HEK293 (cell line): ENCODE data around the gene NAV3.

Source experiments
- CTCF ChIA-PET: fragments of 350-600 bp; formaldehyde crosslinking; extraction: SDS; loops from one replicate; lab custom pipeline; 2021; ENCODE audit warnings: antibody characterized with exemption; lab: Yijun Ruan, JAX
- POLR2A ChIA-PET: fragments of 300-600 bp; formaldehyde crosslinking; extraction: SDS; loops from one replicate; lab custom pipeline; 2020; ENCODE audit warnings: antibody characterized with exemption, inconsistent platforms; lab: Yijun Ruan, JAX
- H3K27ac ChIP-seq: fragments of 200-500 bp; sonication (Bioruptor generic); 2 replicates; pipeline ENCODE4 v1.5.1; 2014; ENCODE audit warnings: low read depth, low read length, control low read depth, inconsistent platforms; ENCODE audit errors: extremely low read depth
- H3K36me3 ChIP-seq, 2 experiments: fragments of 200-500 bp in 1 of 2; sonication (Bioruptor generic) in 1 of 2; 1 replicate in 1 of 2; 2 replicates in 1 of 2; pipeline ENCODE4 v1.5.1; 2014 to 2017; ENCODE audit warnings: inconsistent platforms in 2 of 2, low read length in 2 of 2; ENCODE audit not compliant: control insufficient read depth in 2 of 2, insufficient read depth in 1 of 2
- H3K4me1 ChIP-seq: fragments of 200-500 bp; sonication (Bioruptor generic); 2 replicates; pipeline ENCODE4 v1.5.1; 2014; ENCODE audit warnings: mild to moderate bottlenecking, low read length, inconsistent platforms; ENCODE audit not compliant: control insufficient read depth, insufficient read depth
- H3K4me3 ChIP-seq: 2 replicates; pipeline ENCODE4 v1.5.1; 2011; ENCODE audit warnings: low read depth, mild to moderate bottlenecking, control low read depth, low read length, moderate library complexity
- H3K9me3 ChIP-seq: fragments of 200-500 bp; sonication (Bioruptor generic); 2 replicates; pipeline ENCODE4 v1.5.1; 2014; ENCODE audit warnings: low read depth, low read length, inconsistent platforms; ENCODE audit not compliant: control insufficient read depth, insufficient read depth
- GLI4 ChIP-seq: fragments of 450-650 bp; formaldehyde crosslinking; IDR thresholded peaks from 2 replicates; pipeline ENCODE4 v1.5.1; 2016; ENCODE audit warnings: missing biosample characterization, missing genetic modification characterization
- REPIN1 ChIP-seq: fragments of 450-650 bp; formaldehyde crosslinking; IDR thresholded peaks from 2 replicates; pipeline ENCODE4 v1.5.1; 2017; ENCODE audit warnings: missing biosample characterization, missing genetic modification characterization, low read depth
- TCF7L2 ChIP-seq: IDR thresholded peaks from 2 replicates; pipeline ENCODE4 v1.6.1; 2011; ENCODE audit warnings: low read depth, mild to moderate bottlenecking, inconsistent platforms, low read length, moderate library complexity, borderline replicate concordance
- ZBTB48 ChIP-seq: fragments of 450-650 bp; formaldehyde crosslinking; IDR thresholded peaks from 2 replicates; pipeline ENCODE4 v1.5.1; 2016; ENCODE audit warnings: missing biosample characterization, missing genetic modification characterization
- ZFHX2 ChIP-seq: fragments of 450-650 bp; formaldehyde crosslinking; conservative IDR thresholded peaks from 2 replicates; pipeline ENCODE4 v1.5.1; 2016; ENCODE audit warnings: missing biosample characterization, missing genetic modification characterization
- ZNF112 ChIP-seq: fragments of 450-650 bp; formaldehyde crosslinking; IDR thresholded peaks from 2 replicates; pipeline ENCODE4 v1.5.0; 2017; ENCODE audit warnings: missing biosample characterization, missing genetic modification characterization
- ZNF37A ChIP-seq: fragments of 450-650 bp; IDR thresholded peaks from 2 replicates; pipeline ENCODE4 v1.5.1; 2018; ENCODE audit warnings: missing biosample characterization, missing genetic modification characterization
- ZNF549 ChIP-seq: fragments of 450-650 bp; IDR thresholded peaks from 2 replicates; pipeline ENCODE4 v1.5.1; 2018; ENCODE audit warnings: missing biosample characterization, missing genetic modification characterization, mild to moderate bottlenecking, inconsistent platforms, moderate library complexity
- ZNF664 ChIP-seq: fragments of 450-650 bp; formaldehyde crosslinking; IDR thresholded peaks from 2 replicates; pipeline ENCODE4 v1.5.1; 2016; ENCODE audit warnings: missing biosample characterization, missing genetic modification characterization
- TF ChIP-seq, protein P1 (sequence below): fragments of 450-650 bp; formaldehyde crosslinking; IDR thresholded peaks from 2 replicates; pipeline ENCODE4 v1.5.1; 2016; ENCODE audit warnings: missing biosample characterization, missing genetic modification characterization
- TF ChIP-seq, protein P2 (sequence below): fragments of 450-650 bp; formaldehyde crosslinking; conservative IDR thresholded peaks from 2 replicates; pipeline ENCODE4 v1.5.1; 2016; ENCODE audit warnings: low read depth, missing biosample characterization, missing genetic modification characterization
- TF ChIP-seq, protein P3 (sequence below): fragments of 450-650 bp; formaldehyde crosslinking; IDR thresholded peaks from 2 replicates; pipeline ENCODE4 v1.5.1; 2016; ENCODE audit warnings: missing biosample characterization, missing genetic modification characterization
- TF ChIP-seq, protein P4 (sequence below): fragments of 450-650 bp; formaldehyde crosslinking; IDR thresholded peaks from 2 replicates; pipeline ENCODE4 v1.5.1; 2016; ENCODE audit warnings: missing biosample characterization, missing genetic modification characterization
- TF ChIP-seq, protein P5 (sequence below): fragments of 450-650 bp; IDR thresholded peaks from 2 replicates; pipeline ENCODE4 v1.5.1; 2018; ENCODE audit warnings: missing biosample characterization, missing genetic modification characterization
- TF ChIP-seq, protein P6 (sequence below): fragments of 450-650 bp; formaldehyde crosslinking; IDR thresholded peaks from 2 replicates; pipeline ENCODE4 v1.5.1; 2016; ENCODE audit warnings: missing biosample characterization, missing genetic modification characterization

The NAV3 gene

DNA sequence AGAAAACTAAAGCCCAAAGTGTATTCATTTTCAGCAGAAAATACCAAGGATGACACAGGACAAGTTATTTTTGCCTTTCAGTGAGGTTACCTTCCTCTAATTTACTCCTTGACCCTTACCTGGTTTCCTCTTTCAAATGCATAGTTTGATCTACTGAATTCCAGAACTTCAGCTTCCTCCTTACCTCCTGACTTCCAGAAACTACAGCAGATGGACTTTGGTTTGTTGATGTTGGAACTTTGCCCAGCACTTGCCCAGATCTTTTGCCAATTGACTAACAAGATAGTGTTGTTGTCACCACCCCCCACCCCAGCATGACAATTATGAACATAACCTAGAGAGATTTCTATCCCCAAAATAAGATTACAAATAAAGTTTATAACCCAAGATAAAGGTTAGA is 63.2 kb downstream of the NAV3 start (continued):
- TF ChIP-seq, protein P1, sequence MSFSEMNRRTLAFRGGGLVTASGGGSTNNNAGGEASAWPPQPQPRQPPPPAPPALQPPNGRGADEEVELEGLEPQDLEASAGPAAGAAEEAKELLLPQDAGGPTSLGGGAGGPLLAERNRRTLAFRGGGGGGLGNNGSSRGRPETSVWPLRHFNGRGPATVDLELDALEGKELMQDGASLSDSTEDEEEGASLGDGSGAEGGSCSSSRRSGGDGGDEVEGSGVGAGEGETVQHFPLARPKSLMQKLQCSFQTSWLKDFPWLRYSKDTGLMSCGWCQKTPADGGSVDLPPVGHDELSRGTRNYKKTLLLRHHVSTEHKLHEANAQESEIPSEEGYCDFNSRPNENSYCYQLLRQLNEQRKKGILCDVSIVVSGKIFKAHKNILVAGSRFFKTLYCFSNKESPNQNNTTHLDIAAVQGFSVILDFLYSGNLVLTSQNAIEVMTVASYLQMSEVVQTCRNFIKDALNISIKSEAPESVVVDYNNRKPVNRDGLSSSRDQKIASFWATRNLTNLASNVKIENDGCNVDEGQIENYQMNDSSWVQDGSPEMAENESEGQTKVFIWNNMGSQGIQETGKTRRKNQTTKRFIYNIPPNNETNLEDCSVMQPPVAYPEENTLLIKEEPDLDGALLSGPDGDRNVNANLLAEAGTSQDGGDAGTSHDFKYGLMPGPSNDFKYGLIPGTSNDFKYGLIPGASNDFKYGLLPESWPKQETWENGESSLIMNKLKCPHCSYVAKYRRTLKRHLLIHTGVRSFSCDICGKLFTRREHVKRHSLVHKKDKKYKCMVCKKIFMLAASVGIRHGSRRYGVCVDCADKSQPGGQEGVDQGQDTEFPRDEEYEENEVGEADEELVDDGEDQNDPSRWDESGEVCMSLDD (tag by site-specific recombination): no peak
- no peak for TF ChIP-seq GLI4 (tag by site-specific recombination)
- no peak for TF ChIP-seq ZFHX2
- TF ChIP-seq, protein P2, sequence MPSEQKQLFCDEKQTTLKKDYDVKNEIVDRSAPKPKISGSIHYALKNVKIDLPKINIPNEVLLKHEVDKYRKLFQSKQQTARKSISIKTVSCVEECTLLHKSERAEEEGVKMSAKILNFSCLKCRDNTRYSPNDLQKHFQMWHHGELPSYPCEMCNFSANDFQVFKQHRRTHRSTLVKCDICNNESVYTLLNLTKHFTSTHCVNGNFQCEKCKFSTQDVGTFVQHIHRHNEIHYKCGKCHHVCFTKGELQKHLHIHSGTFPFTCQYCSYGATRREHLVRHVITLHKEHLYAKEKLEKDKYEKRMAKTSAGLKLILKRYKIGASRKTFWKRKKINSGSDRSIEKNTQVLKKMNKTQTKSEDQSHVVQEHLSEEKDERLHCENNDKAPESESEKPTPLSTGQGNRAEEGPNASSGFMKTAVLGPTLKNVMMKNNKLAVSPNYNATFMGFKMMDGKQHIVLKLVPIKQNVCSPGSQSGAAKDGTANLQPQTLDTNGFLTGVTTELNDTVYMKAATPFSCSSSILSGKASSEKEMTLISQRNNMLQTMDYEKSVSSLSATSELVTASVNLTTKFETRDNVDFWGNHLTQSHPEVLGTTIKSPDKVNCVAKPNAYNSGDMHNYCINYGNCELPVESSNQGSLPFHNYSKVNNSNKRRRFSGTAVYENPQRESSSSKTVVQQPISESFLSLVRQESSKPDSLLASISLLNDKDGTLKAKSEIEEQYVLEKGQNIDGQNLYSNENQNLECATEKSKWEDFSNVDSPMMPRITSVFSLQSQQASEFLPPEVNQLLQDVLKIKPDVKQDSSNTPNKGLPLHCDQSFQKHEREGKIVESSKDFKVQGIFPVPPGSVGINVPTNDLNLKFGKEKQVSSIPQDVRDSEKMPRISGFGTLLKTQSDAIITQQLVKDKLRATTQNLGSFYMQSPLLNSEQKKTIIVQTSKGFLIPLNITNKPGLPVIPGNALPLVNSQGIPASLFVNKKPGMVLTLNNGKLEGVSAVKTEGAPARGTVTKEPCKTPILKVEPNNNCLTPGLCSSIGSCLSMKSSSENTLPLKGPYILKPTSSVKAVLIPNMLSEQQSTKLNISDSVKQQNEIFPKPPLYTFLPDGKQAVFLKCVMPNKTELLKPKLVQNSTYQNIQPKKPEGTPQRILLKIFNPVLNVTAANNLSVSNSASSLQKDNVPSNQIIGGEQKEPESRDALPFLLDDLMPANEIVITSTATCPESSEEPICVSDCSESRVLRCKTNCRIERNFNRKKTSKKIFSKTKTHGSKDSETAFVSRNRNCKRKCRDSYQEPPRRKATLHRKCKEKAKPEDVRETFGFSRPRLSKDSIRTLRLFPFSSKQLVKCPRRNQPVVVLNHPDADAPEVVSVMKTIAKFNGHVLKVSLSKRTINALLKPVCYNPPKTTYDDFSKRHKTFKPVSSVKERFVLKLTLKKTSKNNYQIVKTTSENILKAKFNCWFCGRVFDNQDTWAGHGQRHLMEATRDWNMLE (tag by site-specific recombination): no peak
- TF ChIP-seq ZNF664 (tag by site-specific recombination): no peak

DNA sequence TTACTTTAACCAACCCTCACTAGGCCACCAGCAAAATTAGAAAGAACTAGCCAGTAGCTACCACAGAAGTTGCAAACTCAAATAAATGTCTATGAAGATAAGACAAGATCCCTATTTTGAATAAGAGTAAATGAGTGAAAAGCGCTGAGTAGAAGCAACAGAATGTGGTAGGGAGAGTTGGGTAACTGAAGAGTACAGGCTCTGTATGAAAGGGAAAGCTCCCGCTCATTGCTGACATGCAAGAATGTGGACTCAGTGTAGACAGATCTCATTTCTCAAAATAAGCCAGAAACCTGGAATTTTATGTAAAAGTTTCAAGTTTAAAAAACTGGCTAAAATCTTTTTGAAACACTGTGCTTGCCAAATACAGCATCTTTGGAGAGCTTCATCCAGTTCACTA is 63.9 kb downstream of the NAV3 start:
- TF ChIP-seq, protein P3, sequence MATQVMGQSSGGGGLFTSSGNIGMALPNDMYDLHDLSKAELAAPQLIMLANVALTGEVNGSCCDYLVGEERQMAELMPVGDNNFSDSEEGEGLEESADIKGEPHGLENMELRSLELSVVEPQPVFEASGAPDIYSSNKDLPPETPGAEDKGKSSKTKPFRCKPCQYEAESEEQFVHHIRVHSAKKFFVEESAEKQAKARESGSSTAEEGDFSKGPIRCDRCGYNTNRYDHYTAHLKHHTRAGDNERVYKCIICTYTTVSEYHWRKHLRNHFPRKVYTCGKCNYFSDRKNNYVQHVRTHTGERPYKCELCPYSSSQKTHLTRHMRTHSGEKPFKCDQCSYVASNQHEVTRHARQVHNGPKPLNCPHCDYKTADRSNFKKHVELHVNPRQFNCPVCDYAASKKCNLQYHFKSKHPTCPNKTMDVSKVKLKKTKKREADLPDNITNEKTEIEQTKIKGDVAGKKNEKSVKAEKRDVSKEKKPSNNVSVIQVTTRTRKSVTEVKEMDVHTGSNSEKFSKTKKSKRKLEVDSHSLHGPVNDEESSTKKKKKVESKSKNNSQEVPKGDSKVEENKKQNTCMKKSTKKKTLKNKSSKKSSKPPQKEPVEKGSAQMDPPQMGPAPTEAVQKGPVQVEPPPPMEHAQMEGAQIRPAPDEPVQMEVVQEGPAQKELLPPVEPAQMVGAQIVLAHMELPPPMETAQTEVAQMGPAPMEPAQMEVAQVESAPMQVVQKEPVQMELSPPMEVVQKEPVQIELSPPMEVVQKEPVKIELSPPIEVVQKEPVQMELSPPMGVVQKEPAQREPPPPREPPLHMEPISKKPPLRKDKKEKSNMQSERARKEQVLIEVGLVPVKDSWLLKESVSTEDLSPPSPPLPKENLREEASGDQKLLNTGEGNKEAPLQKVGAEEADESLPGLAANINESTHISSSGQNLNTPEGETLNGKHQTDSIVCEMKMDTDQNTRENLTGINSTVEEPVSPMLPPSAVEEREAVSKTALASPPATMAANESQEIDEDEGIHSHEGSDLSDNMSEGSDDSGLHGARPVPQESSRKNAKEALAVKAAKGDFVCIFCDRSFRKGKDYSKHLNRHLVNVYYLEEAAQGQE (tag by site-specific recombination): no peak
- TF ChIP-seq ZNF37A (tag by site-specific recombination): no peak
- TF ChIP-seq, all 188 proteins: peak for 0
- Histone ChIP-seq H3K4me3 (no peak overlapping the region), H3K36me3 (no peaks in the 10 kb centered on the region), H3K27ac (no peak overlapping the region; the same call in 1 of the 2 replicates), H3K9me3 (no peaks in the 10 kb centered on the region), H3K4me1 (peaks cover 34% of the 10 kb centered on the region)
- ChIA-PET CTCF (interaction anchor here (0.5 to 1.9 kb wide), 2 partner anchors 31 to 584 kb away, joined by 3 to 11 read pairs; no protein-coding TSS in a partner anchor), POLR2A (no interaction called here)

DNA sequence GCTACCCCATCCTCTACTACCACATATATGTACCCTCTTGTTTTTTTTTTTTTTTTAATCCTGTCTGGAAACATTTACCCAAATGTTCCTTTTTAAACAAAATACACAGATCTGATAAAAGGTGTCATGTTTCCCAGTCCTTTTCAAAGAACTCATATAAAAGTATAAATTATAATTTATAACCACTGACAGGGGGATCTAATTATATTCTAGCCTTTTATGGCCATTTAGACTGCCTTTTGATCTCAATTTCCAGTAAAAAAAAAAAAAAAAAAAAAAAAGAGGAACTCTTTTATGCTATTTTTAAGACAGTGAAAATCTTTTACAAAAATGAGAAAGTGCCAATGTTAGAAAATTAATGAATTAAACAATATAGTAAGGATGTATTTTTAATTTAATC is 65.0 kb downstream of the NAV3 start:
- Histone ChIP-seq H3K4me1 (peaks cover 34% of the 10 kb centered on the region), H3K36me3 (no peaks in the 10 kb centered on the region), H3K27ac (no peak overlapping the region), H3K9me3 (no peaks in the 10 kb centered on the region), H3K4me3 (no peak overlapping the region)
- ChIA-PET CTCF (interaction anchor here (1.9 kb wide), 1 partner anchor 30 kb away, joined by 11 read pairs; no protein-coding TSS in a partner anchor), POLR2A (no interaction called here)
- TF ChIP-seq REPIN1: no peak
- TF ChIP-seq, protein P4, sequence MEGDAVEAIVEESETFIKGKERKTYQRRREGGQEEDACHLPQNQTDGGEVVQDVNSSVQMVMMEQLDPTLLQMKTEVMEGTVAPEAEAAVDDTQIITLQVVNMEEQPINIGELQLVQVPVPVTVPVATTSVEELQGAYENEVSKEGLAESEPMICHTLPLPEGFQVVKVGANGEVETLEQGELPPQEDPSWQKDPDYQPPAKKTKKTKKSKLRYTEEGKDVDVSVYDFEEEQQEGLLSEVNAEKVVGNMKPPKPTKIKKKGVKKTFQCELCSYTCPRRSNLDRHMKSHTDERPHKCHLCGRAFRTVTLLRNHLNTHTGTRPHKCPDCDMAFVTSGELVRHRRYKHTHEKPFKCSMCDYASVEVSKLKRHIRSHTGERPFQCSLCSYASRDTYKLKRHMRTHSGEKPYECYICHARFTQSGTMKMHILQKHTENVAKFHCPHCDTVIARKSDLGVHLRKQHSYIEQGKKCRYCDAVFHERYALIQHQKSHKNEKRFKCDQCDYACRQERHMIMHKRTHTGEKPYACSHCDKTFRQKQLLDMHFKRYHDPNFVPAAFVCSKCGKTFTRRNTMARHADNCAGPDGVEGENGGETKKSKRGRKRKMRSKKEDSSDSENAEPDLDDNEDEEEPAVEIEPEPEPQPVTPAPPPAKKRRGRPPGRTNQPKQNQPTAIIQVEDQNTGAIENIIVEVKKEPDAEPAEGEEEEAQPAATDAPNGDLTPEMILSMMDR: no peak
- TF ChIP-seq, protein P5, sequence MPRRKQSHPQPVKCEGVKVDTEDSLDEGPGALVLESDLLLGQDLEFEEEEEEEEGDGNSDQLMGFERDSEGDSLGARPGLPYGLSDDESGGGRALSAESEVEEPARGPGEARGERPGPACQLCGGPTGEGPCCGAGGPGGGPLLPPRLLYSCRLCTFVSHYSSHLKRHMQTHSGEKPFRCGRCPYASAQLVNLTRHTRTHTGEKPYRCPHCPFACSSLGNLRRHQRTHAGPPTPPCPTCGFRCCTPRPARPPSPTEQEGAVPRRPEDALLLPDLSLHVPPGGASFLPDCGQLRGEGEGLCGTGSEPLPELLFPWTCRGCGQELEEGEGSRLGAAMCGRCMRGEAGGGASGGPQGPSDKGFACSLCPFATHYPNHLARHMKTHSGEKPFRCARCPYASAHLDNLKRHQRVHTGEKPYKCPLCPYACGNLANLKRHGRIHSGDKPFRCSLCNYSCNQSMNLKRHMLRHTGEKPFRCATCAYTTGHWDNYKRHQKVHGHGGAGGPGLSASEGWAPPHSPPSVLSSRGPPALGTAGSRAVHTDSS (tag by site-specific recombination): no peak
- TF ChIP-seq, protein P6, sequence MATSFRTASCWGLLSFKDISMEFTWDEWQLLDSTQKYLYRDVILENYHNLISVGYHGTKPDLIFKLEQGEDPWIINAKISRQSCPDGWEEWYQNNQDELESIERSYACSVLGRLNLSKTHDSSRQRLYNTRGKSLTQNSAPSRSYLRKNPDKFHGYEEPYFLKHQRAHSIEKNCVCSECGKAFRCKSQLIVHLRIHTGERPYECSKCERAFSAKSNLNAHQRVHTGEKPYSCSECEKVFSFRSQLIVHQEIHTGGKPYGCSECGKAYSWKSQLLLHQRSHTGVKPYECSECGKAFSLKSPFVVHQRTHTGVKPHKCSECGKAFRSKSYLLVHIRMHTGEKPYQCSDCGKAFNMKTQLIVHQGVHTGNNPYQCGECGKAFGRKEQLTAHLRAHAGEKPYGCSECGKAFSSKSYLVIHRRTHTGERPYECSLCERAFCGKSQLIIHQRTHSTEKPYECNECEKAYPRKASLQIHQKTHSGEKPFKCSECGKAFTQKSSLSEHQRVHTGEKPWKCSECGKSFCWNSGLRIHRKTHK (tag by site-specific recombination): no peak
- TF ChIP-seq ZNF112 (tag by site-specific recombination): no peak
- TF ChIP-seq ZBTB48 (tag by site-specific recombination): no peak
- peak; percentile 75 for TF ChIP-seq TCF7L2
- no peak for TF ChIP-seq ZNF549 (tag by site-specific recombination)
